ENCODE results near the gene WTIP. TPM values are rescaled to one million over a fixed set of nuclear protein-coding genes. Genes with fewer than 3 reads are reported as not detected.
"Not testable (repeated sequence)": the region's sequence is repeated elsewhere in the genome, so short reads cannot be mapped to it uniquely, and the experiment has no call there.

WTIP gene
- total RNA-seq, 1 donor, result 21.8 TPM

GRCh38 chr19:34508540-34508939, 27.0 kb downstream of the WTIP start:
- H3K4me3 ChIP-seq (ENCODE audit: low read depth, low read length), result no peak overlapping the region
- DNase-seq (ENCODE audit: low read depth), result no peak
- no peak for TF ChIP-seq CTCF (IDR thresholded peaks at IDR 0.05; ENCODE audit: insufficient read depth, low read length)

- H3K4me3 ChIP-seq (ENCODE audit: low read depth, low read length); DNase-seq (ENCODE audit: low read depth): not testable (repeated sequence)
These were observed 29.3 kb downstream of the WTIP start for GRCh38 chr19:34510904-34511303.

DNA sequence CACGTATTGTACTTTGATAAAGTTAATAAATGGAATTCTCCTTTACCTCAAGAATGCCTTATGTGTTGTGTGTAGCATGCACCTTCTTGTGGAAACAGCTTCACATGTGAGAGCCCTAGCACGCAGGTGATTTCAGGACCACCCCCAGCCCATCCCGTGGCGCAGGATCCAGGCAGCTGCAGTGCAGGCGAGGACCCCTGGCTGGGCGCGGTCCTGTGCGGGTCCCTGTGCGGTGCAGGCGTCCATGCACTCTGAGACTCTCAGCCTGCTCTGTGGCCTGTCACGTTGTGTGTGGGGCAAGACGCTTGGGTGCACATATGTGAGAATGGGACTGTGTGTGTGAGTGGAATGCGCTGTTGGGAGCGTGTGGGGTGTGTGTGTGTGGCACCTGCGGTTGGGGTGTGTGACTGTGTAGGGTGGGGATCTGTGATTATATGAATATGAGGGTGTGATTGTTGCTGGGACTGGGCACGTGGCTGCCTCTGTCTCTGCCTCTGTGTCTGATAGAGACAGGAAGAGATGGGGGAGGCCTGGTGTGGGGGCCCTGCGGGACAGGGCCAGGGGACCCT, 30.8 kb downstream of the WTIP start:
- DNase-seq (ENCODE audit: low read depth), result no peak
- TF ChIP-seq CTCF (IDR thresholded peaks at IDR 0.05; ENCODE audit: insufficient read depth, low read length), result no peak
- no peak overlapping the region for H3K4me3 ChIP-seq (ENCODE audit: low read depth, low read length)

DNA sequence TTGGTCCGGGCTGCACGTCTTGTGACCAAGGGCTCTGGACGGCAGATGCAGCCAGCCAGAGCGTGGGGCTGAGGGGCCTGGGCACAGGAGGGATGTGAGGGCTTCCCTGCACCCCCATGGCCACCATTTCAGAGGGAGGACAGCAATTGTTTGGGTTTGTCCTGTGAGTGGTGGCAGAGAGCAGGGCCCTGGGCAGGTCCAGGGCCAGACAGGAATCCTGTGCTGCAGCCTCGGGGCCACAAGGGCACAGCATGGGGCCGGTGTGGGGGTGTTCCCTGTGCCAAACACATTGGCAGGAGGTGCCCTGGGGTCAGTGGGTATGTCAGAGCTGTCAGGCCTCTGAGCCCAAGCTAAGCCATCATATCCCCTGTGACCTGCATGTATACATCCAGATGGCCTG, 32.2 kb downstream of the WTIP start:
- DNase-seq (ENCODE audit: low read depth), result no peak
- TF ChIP-seq CTCF (IDR thresholded peaks at IDR 0.05; ENCODE audit: insufficient read depth, low read length), result no peak
- H3K4me3 ChIP-seq (ENCODE audit: low read depth, low read length), result no peak overlapping the region

GRCh38 chr19:34519602-34520001, 38.0 kb downstream of the WTIP start:
- TF ChIP-seq CTCF (IDR thresholded peaks at IDR 0.05; ENCODE audit: insufficient read depth, low read length), result no peak
- no peak overlapping the region for H3K4me3 ChIP-seq (ENCODE audit: low read depth, low read length)
- no peak for DNase-seq (ENCODE audit: low read depth)

DNA sequence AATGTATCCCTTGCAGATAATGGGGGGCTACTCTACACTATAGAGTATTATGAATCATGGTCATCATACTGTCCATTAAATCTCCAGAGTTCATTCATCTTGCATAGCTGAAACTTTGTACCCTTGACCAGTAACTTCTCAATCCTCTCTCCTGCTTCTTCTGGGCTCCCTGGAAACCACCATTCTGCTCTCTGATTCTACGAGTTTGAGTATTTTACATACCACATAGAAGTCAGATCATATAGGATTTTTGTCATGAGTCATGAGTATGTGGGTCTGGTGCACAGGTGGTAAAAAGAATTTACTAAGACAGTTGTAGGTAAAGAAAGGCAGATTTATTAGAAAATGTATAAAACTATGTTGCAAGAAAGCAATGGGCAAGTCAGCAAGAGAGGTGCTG, 41.9 kb downstream of the WTIP start:
- DNase-seq (ENCODE audit: low read depth), result no peak
- H3K4me3 ChIP-seq (ENCODE audit: low read depth, low read length), result no peak overlapping the region
- no peak for TF ChIP-seq CTCF (IDR thresholded peaks at IDR 0.05; ENCODE audit: insufficient read depth, low read length)

GRCh38 chr19:34525001-34525400, 43.4 kb downstream of the WTIP start:
- TF ChIP-seq CTCF (IDR thresholded peaks at IDR 0.05; ENCODE audit: insufficient read depth, low read length), result no peak
- DNase-seq (ENCODE audit: low read depth), result no peak
- H3K4me3 ChIP-seq (ENCODE audit: low read depth, low read length), result no peak overlapping the region

All from fibroblast of the aortic adventitia (primary cell).